Stimulated activated CD4-positive, alpha-beta T cell treated with anti-CD3 and anti-CD28 coated beads, Interleukin-4, amount 100 ng/mL, for 48 hours (primary cell): Measurements from ENCODE around the gene GRID2IP.
"Not testable (repeated sequence)": the region's sequence is repeated elsewhere in the genome, so short reads cannot be mapped to it uniquely, and the experiment has no call there.

ENCODE experiments used
- DNase-seq, 2 donors: peaks; one replicate each; pipeline ENCODE4 v3.0.0-alpha.2; 2020; ENCODE audit warnings: low read depth in 2 of 2

Gene GRID2IP

GRCh38 chr7:6551016-6551511, at the start of gene GRID2IP:
Gene GRID2IP (minus strand): TSS chr7:6551461. CDS start chr7:6551436, 25 bp downstream.
- no peak for DNase-seq

GRCh38 chr7:6600093-6600492, 48.8 kb upstream of the GRID2IP start:
- no peak for DNase-seq

- DNase-seq, result no peak
Observed at GRCh38 chr7:6590645-6591110, 39.4 kb upstream of the GRID2IP start.

GRCh38 chr7:6589829-6590644, 38.8 kb upstream of the GRID2IP start, which contains the start of gene INTS15:
Gene INTS15 (plus strand): TSS chr7:6590021. CDS start chr7:6590284, 263 bp downstream.
- peak; percentile 76 for DNase-seq

GRCh38 chr7:6589151-6589828, 38.0 kb upstream of the GRID2IP start:
- no peak for DNase-seq

GRCh38 chr7:6588566-6588965, 37.3 kb upstream of the GRID2IP start:
- DNase-seq, result no peak

GRCh38 chr7:6585746-6586432, 34.6 kb upstream of the GRID2IP start:
- DNase-seq, result not testable (repeated sequence)

GRCh38 chr7:6579446-6579845, 28.2 kb upstream of the GRID2IP start:
- DNase-seq, result no peak

GRCh38 chr7:6578114-6579084, 27.1 kb upstream of the GRID2IP start:
- no peak for DNase-seq

- peak; percentile 82 to 84 for DNase-seq
Observed at GRCh38 chr7:6577369-6578113, 26.3 kb upstream of the GRID2IP start, which contains the start of gene ZDHHC4. Gene ZDHHC4 (plus strand): TSS chr7:6577454. CDS start chr7:6580562, 3,108 bp downstream.

GRCh38 chr7:6576867-6577368, 25.7 kb upstream of the GRID2IP start:
- not testable (repeated sequence) for DNase-seq

GRCh38 chr7:6576024-6576866, 25.0 kb upstream of the GRID2IP start:
- DNase-seq, result no peak

GRCh38 chr7:6575281-6576023, 24.2 kb upstream of the GRID2IP start:
- DNase-seq, result no peak

GRCh38 chr7:6571160-6571779, 20.0 kb upstream of the GRID2IP start:
- no peak for DNase-seq

- no peak for DNase-seq
Observed at GRCh38 chr7:6567886-6568285, 16.6 kb upstream of the GRID2IP start.

- DNase-seq, result no peak
Observed at GRCh38 chr7:6565655-6566054, 14.4 kb upstream of the GRID2IP start.

GRCh38 chr7:6563936-6564770, 12.9 kb upstream of the GRID2IP start:
- DNase-seq, result no peak
